ENCODE measurements around the gene LRRK1.

The LRRK1 gene

DNA sequence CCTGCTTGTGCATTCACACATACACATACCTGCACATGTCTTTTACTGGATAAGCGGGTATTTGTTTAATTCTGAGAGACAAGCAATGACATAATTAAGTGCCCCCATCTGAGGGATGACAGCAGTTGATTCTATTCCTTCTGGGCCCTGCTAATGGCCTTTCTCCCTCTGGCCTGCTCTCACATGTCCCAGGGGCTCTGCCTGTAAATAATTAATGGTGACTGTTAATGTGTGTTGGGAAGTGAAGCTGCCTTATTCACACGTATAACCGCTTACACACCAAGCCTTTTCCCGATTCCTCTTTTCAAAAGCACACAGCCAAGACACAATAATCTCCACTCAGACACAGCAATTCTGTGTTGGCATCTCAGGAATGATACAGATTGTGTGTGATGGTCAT is 47.8 kb downstream of the LRRK1 start:
- H3K4me1 Mint-ChIP-seq: peaks cover 23% of the 10 kb centered on the region
- H3K4me3 Mint-ChIP-seq: no peak overlapping the region
- no peak overlapping the region for H3K27ac Mint-ChIP-seq
- DNase-seq: no peak
- H3K9me3 Mint-ChIP-seq: peaks cover 24% of the 10 kb centered on the region
- TF ChIP-seq, protein P1, sequence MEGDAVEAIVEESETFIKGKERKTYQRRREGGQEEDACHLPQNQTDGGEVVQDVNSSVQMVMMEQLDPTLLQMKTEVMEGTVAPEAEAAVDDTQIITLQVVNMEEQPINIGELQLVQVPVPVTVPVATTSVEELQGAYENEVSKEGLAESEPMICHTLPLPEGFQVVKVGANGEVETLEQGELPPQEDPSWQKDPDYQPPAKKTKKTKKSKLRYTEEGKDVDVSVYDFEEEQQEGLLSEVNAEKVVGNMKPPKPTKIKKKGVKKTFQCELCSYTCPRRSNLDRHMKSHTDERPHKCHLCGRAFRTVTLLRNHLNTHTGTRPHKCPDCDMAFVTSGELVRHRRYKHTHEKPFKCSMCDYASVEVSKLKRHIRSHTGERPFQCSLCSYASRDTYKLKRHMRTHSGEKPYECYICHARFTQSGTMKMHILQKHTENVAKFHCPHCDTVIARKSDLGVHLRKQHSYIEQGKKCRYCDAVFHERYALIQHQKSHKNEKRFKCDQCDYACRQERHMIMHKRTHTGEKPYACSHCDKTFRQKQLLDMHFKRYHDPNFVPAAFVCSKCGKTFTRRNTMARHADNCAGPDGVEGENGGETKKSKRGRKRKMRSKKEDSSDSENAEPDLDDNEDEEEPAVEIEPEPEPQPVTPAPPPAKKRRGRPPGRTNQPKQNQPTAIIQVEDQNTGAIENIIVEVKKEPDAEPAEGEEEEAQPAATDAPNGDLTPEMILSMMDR (IDR thresholded peaks at IDR 0.05): no peak
- peaks cover 42% of the 10 kb centered on the region for H3K27me3 Mint-ChIP-seq (ENCODE audit: low read depth, poor library complexity)
- no peaks in the 10 kb centered on the region for H3K36me3 Mint-ChIP-seq (ENCODE audit: low read depth)

GRCh38 chr15:100968050-100968966 is 49.2 kb downstream of the LRRK1 start:
- peaks cover 55% of the 10 kb centered on the region for H3K27me3 Mint-ChIP-seq (ENCODE audit: low read depth, poor library complexity)
- peaks cover 24% of the 10 kb centered on the region for H3K9me3 Mint-ChIP-seq
- no peaks in the 10 kb centered on the region for H3K36me3 Mint-ChIP-seq (ENCODE audit: low read depth)
- H3K4me1 Mint-ChIP-seq: peaks cover 19% of the 10 kb centered on the region
- DNase-seq: no peak
- TF ChIP-seq, protein P1 (IDR thresholded peaks at IDR 0.05): no peak
- no peak overlapping the region for H3K4me3 Mint-ChIP-seq
- H3K27ac Mint-ChIP-seq: no peak overlapping the region

DNA sequence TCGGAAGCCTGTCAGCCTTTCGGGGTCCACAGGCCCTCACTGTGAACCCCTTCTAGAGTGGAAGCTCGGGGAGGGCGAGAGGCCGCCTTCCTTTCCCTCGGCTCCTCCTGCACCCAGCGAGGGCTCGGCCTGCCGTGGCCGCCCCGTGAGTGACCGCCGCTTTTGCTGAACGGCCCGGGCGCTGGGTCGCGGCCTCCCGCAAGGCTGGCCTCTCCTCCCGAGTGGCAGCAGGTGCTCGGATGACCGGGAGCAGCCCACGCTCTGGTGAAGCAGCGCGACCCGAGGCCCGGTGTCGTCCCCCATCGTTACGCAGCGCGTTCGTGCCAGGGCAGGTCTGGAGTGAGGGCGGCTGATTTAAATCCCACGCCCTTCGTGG is 53.8 kb downstream of the LRRK1 start:
- H3K27ac Mint-ChIP-seq: no peak overlapping the region
- H3K4me3 Mint-ChIP-seq: peak overlapping the region; percentile 60
- peak; percentile 40 for DNase-seq
- H3K27me3 Mint-ChIP-seq (ENCODE audit: low read depth, poor library complexity): peaks cover 99% of the 10 kb centered on the region
- TF ChIP-seq, protein P1 (IDR thresholded peaks at IDR 0.05): no peak
- peaks cover 24% of the 10 kb centered on the region for H3K9me3 Mint-ChIP-seq
- H3K36me3 Mint-ChIP-seq (ENCODE audit: low read depth): no peaks in the 10 kb centered on the region
- H3K4me1 Mint-ChIP-seq: no peaks in the 10 kb centered on the region

DNA sequence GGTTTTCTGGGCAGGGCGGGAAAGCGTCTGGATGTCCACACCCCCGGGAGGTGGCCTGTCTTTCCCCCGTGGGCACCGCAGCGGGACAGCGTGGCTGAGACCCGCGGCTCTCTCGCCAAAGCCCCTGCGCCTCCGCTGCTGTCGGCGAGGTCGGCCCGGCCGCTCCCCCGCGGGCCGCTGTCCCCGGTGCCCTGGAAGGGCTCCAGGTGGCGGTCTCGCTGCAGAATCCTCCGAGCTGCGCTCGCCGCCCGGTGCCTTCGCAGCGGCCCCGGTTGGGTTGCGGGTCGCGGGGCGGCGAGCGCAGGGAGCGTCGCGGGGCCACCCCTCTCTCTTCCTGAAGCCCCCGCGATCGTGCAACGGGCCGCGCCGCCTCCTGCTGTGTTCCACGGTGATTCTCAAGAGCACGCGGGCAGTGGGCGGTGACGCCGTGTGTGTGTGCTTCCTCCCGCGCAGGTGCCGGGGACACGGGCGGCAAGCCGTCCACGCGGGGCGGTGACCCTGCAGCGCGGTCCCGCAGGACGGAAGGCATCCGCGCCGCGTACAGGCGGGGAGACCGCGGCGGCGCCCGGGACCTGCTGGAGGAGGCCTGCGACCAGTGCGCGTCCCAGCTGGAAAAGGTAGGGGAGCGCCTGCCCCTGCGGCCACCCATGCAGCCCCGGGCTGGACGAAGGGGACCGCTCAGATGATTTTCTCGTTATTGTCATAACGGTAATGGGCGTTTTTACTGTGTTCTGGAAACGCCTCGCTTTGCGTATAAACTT is 54.4 kb downstream of the LRRK1 start:
- peak overlapping the region; percentile 47 for H3K4me3 Mint-ChIP-seq
- peaks cover 24% of the 10 kb centered on the region for H3K9me3 Mint-ChIP-seq
- no peaks in the 10 kb centered on the region for H3K36me3 Mint-ChIP-seq (ENCODE audit: low read depth)
- peaks cover 99% of the 10 kb centered on the region for H3K27me3 Mint-ChIP-seq (ENCODE audit: low read depth, poor library complexity)
- TF ChIP-seq, protein P1 (IDR thresholded peaks at IDR 0.05): no peak
- no peaks in the 10 kb centered on the region for H3K4me1 Mint-ChIP-seq
- DNase-seq: peak; percentile 68
- no peak overlapping the region for H3K27ac Mint-ChIP-seq

DNA sequence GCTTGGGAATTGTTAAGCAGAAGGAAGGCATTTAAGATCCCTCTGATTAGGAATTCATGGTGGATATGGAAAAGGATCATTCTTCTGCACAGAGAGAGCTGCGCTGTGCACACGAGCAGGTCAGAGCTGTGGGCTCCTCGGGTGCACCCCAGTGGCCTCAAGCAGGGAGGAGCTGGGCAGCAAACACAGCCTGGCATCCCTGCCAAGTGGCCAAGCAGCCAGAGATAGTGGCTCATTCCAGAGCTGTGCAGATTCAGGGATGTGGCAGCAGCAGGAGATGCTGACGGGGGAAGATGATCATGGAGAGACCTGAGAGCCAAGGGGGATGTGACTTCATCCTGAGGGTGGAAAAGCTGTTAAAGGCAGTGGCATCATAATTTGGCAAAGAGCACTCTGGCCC is 55.9 kb downstream of the LRRK1 start:
- H3K27me3 Mint-ChIP-seq (ENCODE audit: low read depth, poor library complexity): peaks cover 100% of the 10 kb centered on the region
- no peak overlapping the region for H3K4me3 Mint-ChIP-seq
- DNase-seq: no peak
- H3K9me3 Mint-ChIP-seq: peaks cover 19% of the 10 kb centered on the region
- TF ChIP-seq, protein P1 (IDR thresholded peaks at IDR 0.05): no peak
- no peaks in the 10 kb centered on the region for H3K4me1 Mint-ChIP-seq
- no peaks in the 10 kb centered on the region for H3K36me3 Mint-ChIP-seq (ENCODE audit: low read depth)
- H3K27ac Mint-ChIP-seq: no peak overlapping the region

Measured in nephron progenitor cell (in vitro differentiated cells).